HuH-7.5 (cell line): ENCODE results near the gene RGS12.
"Not testable (repeated sequence)": the region's sequence is repeated elsewhere in the genome, so short reads cannot be mapped to it uniquely, and the experiment has no call there.

Experiments
- DNase-seq: peaks from one replicate; pipeline ENCODE4 v3.0.0; 2011; ENCODE audit warnings: low spot score

RGS12 gene

GRCh38 chr4:3299122-3299975, 6.5 kb downstream of the RGS12 start:
- no peak for DNase-seq

DNA sequence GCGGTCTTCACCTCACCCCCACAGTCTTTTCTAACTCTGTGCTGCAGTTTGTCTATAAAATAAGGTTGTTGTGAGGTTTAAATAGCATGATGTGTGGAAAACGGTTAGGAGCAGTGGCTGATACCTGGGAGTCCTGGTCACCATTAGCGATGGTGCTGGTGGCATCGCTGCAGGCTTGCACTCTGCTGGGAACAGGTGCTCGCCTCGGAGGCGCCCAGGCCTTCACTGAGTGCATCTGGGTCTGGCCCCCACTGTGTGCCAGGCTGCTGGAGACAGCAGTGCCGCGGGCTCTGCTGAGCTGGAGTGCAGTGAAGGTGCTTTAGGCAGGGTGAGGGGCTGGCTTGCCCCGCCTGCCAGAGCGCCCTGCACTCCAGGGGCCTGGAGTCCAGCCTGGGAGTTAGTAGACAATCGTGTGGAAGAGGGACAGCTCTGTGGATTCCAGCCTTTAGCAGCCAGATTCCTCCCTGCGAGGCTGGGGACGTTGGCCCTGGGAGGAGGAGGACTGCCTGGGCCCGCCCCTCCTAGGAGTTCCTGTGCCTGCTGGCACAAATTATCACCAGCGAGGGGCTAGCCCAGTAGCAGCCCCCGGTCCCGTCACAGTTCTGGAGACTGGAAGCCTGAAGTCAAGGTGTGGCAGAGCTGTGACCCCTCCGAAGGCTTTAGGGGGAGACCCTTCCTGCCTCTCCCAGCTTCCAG, 7.3 kb downstream of the RGS12 start:
- no peak for DNase-seq

DNA sequence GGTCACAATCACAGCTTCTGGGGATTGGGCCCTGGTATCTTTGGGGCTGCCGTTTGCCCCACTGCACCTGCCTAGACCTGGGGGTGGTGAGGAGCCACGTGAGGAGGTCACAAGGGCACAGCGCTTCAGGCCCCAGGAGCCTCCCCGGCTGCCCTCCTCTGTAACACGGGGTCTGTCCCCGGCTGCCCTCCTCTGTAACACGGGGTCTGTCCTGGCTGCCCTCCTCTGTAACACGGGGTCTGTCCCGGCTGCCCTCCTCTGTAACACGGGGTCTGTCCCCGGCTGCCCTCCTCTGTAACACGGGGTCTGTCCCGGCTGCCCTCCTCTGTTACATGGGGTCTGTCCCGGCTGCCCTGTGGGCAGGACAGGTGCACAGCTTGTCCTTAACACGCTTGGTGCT, 8.1 kb downstream of the RGS12 start:
- not testable (repeated sequence) for DNase-seq

DNA sequence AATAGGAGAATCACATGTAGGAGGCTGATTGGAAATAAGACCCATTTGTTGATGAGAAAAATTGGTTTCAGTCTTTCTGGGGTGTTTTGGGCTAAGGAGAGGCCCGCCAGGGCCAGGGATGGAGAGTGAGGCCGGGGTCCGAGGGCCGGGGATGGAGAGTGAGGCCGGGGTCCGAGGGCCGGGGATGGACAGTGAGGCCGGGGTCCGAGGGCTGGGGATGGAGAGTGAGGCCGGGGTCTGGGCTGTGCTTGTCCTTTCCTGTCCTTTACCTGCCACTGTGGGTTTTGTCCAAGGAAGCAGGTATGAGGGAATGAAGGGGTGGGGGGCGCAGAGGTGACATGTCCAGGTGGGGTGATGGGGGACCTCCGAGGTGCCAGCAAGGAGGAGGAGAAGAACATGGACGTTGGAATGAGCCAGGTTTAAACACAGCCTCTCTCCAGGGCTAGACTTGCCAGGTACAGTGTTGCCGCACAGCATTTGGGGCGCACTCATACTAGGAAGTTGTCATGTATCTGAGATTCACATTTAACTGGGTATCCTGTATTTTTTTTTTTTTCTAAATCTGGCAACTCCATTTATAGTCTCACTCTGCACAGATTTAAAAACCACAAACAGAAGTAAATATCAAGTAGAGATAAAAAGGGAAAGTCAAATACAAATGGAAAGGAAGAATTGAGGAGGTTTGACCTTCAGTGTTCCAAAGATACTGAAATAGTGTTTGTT, 8.8 kb downstream of the RGS12 start:
- no peak for DNase-seq

DNA sequence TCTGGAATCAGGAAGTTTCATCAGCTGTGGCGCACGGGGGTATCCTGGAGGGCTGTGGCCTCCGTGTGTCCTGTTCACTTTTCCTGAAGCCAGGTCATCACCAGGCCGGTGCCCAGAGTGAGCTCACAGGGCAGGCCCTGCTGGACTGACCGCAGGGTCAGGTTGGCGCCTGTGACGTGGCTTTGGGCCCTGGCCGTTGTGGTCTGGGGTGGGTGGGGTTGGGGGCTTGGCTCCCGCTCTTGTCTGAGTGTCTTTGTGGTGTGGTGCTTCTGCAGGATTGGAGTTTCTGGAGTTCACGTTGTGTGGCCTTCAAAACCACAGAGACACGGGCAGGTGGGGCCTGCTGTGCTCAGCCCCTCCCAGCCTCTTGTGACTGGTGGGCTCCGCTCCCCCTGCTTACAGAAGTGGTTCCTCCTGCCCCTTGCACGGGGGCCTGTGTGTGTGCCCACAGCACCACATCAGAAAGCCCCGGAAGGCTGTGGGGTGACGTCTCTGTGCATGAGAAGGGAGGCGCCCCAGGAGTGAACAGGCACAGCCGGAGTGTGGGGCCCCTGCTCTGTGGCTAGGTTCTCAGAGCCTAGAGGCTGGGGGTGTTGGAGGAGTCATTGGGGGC, 9.5 kb downstream of the RGS12 start:
- DNase-seq, result no peak

GRCh38 chr4:3302786-3303564, 10.2 kb downstream of the RGS12 start:
- no peak for DNase-seq

DNA sequence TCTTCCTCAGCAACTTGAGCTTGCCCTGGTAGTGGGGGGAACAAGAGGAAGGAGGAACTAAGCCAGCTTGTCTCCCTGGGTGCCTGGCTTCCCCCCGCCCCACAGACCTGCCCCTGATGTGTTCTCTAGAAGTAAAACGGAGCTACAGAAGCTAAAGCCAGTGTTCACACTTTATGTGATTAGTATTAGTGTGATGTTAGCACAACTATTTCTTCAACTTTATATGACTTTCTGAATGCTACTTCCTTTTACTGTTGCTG, 10.7 kb downstream of the RGS12 start:
- no peak for DNase-seq

GRCh38 chr4:3303923-3304710, 11.3 kb downstream of the RGS12 start:
- DNase-seq, result no peak

GRCh38 chr4:3304831-3305609, 12.2 kb downstream of the RGS12 start:
- DNase-seq, result no peak

DNA sequence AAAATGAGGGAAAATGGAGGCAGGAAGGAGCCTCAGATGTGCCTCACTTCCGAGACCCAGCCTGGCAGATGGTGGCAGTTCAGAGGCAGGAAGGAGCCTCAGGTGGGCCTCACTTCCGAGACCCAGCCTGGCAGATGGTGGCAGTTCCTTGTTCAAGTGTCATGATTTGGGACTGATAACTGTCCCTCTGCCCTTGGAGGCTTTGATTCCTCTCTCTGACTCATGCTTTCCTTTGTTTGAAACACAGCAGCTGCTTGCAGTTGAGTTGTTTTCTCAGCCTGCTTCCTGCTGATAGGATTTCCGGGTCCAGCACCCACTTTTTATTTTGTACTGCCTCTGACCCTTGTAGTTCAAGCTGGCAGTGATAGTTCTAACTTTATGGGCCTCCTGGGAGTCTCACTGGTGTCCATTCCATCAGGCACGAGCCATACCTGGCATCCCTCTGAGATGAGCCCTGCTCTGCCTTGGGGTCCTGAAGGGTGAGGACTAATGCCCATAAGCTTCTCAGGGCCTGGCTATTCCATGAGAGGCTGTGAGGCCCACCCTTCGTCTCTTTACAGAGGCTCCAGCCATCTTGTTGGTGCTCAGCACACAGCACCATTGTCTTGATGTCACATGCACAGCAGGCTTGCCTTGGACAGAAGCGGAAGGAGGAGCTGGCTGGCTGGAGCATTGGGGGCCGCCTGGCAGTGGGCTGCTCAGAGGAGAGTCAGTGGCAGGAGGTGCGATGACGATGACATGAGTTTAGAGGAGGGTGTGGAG, 13.0 kb downstream of the RGS12 start:
- no peak for DNase-seq

- DNase-seq, result no peak
Observed at GRCh38 chr4:3306450-3306849, 13.6 kb downstream of the RGS12 start.

- no peak for DNase-seq
Observed at GRCh38 chr4:3307060-3307459, 14.2 kb downstream of the RGS12 start.

DNA sequence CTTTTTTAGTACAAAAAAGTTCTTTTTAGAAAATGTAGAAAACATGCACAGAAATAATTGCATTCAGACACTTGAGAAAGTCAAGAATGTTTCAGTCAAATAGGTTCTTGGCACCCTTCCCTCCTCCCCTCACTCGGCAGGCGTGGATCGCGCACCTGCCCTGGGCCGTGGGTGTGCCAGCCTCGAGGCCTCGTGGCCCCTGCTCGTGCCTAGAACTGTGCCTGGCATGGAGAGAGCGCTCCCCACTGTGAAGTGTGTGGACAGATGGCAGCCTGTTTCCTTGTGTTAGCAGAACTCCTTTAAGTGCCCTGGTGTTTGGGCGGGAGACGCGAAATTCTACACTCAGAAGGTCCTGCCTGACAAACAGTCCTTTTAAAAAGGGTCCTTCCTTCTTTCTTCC, 14.7 kb downstream of the RGS12 start:
- DNase-seq, result no peak

- no peak for DNase-seq
Observed at GRCh38 chr4:3307891-3308575, 15.2 kb downstream of the RGS12 start.

- no peak for DNase-seq
Observed at GRCh38 chr4:3308691-3309090, 15.9 kb downstream of the RGS12 start.

DNA sequence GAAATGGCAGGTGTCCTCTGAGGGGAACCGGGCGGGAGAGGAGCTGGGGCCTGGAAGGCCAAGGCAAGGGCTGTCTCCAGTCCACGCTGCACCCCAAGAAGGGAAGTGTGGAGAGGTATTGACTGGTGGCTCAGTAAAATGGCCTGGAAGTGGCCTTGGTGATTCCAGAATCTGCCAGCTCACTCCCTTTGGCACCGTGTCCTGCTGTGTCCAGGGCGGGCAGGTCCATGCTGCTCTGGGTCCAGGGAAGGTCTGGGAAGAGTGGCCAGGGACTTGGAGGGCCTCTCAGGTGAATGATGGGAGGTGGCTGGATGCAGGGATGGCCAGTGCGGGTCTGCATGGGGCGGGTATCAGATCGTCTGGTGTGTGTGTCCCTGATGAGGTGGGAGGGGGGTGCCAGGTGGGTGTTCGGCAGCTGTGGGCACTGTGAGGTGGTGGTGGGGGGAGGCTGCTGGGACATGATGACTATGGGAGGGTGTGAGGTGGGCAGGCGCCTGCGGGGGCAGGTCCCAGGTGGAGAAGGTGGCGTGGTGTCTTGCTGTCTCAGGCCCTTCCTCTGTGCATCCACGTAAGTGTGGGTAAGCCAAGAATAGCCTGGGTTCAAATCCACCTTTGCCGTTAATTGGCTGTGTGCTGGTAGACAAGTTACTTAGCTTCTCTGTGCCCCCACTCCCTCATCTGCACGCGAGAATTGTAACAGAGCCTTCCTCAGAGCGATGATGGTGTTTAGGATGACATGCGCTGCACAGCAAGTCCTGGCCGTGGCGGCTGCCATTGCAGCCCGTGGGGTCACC, 17.7 kb downstream of the RGS12 start:
- DNase-seq, result no peak

- DNase-seq, result no peak
Observed at GRCh38 chr4:3311095-3311372, 18.2 kb downstream of the RGS12 start.

DNA sequence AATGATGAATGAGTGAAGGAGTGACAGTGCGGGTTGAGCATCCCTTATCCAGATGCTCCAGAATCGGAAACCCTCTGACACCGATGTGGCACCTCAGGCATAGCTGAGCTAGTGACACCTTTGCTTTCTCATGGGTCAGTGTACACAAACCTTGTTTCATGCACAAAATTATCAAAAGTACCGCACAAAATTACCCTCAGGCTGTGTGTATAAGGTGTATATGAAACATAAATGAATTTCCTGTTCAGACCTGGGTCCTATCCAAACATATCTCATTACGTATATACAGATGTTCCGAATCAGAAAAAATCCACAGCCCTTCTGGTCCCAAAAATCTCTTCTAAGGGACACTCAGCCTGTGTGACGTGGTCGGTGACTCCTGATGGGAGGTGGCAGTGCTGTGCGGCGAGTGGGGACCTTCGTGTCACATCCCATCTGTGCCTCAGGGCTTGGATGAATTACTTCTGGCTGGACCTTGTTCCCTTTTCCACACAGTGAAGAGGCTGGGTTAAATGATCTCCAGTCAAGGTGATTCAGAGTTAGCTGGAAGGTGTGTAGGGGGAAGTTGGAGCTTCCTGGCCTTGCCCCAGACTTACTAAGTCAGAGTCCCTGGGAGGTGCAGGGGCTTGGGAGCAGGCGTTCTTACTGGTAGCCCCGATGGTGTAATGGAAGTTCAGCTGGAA, 18.8 kb downstream of the RGS12 start:
- no peak for DNase-seq
